22Rv1 (cell line): Measurements from ENCODE around the gene COL6A5.
"Not testable (repeated sequence)": the region's sequence is repeated elsewhere in the genome, so short reads cannot be mapped to it uniquely, and the experiment has no call there.

Source experiments
- ZFX ChIP-seq: fragments of 450-650 bp; IDR thresholded peaks from 2 replicates; pipeline ENCODE4 v1.6.1; 2017; ENCODE audit warnings: antibody characterized with exemption, borderline replicate concordance
- TF ChIP-seq, protein P1 (sequence below): fragments of 450-650 bp; IDR thresholded peaks from 2 replicates; pipeline ENCODE4 v1.5.1; 2017; ENCODE audit warnings: mild to moderate bottlenecking

DNA sequence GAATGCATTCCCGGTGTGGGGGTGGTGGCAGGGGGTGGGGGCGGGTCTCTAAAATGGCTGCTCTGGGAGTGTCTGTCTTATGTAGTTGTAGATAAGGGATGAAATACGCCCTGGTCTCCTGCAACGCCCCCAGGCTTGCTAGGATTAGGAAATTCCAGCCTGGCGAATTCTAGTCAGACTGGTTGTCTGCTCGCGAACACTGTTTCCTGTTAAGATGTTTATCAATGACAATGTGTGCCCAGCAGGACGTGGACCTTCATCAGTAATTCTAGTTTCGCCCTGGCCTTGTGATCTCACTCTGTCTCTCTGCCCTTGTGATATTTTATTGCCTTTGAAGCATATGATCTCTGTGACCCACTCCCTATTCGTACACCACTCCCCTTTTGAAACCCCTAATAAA, 62.8 kb downstream of the COL6A5 start:
- TF ChIP-seq, protein P1, sequence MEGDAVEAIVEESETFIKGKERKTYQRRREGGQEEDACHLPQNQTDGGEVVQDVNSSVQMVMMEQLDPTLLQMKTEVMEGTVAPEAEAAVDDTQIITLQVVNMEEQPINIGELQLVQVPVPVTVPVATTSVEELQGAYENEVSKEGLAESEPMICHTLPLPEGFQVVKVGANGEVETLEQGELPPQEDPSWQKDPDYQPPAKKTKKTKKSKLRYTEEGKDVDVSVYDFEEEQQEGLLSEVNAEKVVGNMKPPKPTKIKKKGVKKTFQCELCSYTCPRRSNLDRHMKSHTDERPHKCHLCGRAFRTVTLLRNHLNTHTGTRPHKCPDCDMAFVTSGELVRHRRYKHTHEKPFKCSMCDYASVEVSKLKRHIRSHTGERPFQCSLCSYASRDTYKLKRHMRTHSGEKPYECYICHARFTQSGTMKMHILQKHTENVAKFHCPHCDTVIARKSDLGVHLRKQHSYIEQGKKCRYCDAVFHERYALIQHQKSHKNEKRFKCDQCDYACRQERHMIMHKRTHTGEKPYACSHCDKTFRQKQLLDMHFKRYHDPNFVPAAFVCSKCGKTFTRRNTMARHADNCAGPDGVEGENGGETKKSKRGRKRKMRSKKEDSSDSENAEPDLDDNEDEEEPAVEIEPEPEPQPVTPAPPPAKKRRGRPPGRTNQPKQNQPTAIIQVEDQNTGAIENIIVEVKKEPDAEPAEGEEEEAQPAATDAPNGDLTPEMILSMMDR, result not testable (repeated sequence)
- not testable (repeated sequence) for TF ChIP-seq ZFX
